Neural cell (in vitro differentiated cells): ENCODE results near the gene ST3GAL5. TPM values are rescaled to one million over a fixed set of nuclear protein-coding genes. Genes with fewer than 3 reads are reported as not detected.

ENCODE experiments used
- H2AFZ ChIP-seq: fragments of 200-600, 300-800 bp; sonication (generic), shearing (Covaris generic); 2 replicates; pipeline ENCODE4 v1.6.0; 2014; ENCODE audit warnings: low read depth, mild to moderate bottlenecking, antibody characterized with exemption, low read length, moderate library complexity
- H3F3A ChIP-seq: fragments of 200-600 bp; shearing (Covaris generic); 2 replicates; pipeline ENCODE4 v1.6.1; 2016; ENCODE audit warnings: mild to moderate bottlenecking, moderate library complexity, mixed read lengths, antibody characterized with exemption, low read length; ENCODE audit not compliant: insufficient read depth, poor library complexity, severe bottlenecking
- H3K27ac ChIP-seq: fragments of 200-600, 300-800 bp; sonication (generic), shearing (Covaris generic); 2 replicates; pipeline ENCODE4 v1.5.1; 2014; ENCODE audit warnings: mild to moderate bottlenecking, low read length, moderate library complexity
- H3K27me3 ChIP-seq: fragments of 300-800, 200-600 bp; sonication (generic), shearing (Covaris generic); 2 replicates; pipeline ENCODE4 v1.6.0; 2014; ENCODE audit warnings: mild to moderate bottlenecking, low read depth, low read length, moderate library complexity; ENCODE audit not compliant: insufficient read depth
- H3K36me3 ChIP-seq: fragments of 300-800, 200-600 bp; sonication (generic), shearing (Covaris generic); 2 replicates; pipeline ENCODE4 v1.5.1; 2014; ENCODE audit warnings: mild to moderate bottlenecking, antibody characterized with exemption, low read length, moderate library complexity; ENCODE audit not compliant: insufficient read depth
- H3K4me2 ChIP-seq: fragments of 300-800, 200-600 bp; sonication (generic), shearing (Covaris generic); 2 replicates; pipeline ENCODE4 v1.6.0; 2014; ENCODE audit warnings: mild to moderate bottlenecking, low read length
- H3K4me3 ChIP-seq: fragments of 300-800, 200-600 bp; sonication (generic), shearing (Covaris generic); 2 replicates; pipeline ENCODE4 v1.5.1; 2014; ENCODE audit warnings: mild to moderate bottlenecking, low read length, moderate library complexity
- H3K79me2 ChIP-seq: fragments of 200-600 bp; shearing (Covaris generic); replicated peaks from 2 replicates; pipeline ENCODE4 v1.6.0; 2014; ENCODE audit warnings: mild to moderate bottlenecking, low read length, moderate library complexity; ENCODE audit not compliant: insufficient read depth
- H3K9ac ChIP-seq: fragments of 300-800, 200-600 bp; sonication (generic), shearing (Covaris generic); 2 replicates; pipeline ENCODE4 v1.6.1; 2016; ENCODE audit warnings: mild to moderate bottlenecking, low read length, mixed read lengths
- H3K9me2 ChIP-seq: fragments of 200-600 bp; shearing (Covaris generic); 2 replicates; pipeline ENCODE4 v1.6.1; 2016; ENCODE audit warnings: mild to moderate bottlenecking, low read length, mixed read lengths; ENCODE audit not compliant: insufficient read depth
- H3K9me3 ChIP-seq: fragments of 200-600, 300-800 bp; sonication (generic), shearing (Covaris generic); 2 replicates; pipeline ENCODE4 v1.6.1; 2016; ENCODE audit warnings: mild to moderate bottlenecking, mixed run types, low read length, moderate library complexity, mixed read lengths
- H4K20me1 ChIP-seq: fragments of 200-600 bp; shearing (Covaris generic); 2 replicates; pipeline ENCODE4 v1.6.1; 2016; ENCODE audit warnings: mild to moderate bottlenecking, mixed run types; ENCODE audit not compliant: insufficient read depth
- EP300 ChIP-seq: fragments of 450-650 bp; conservative IDR thresholded peaks from 2 replicates; pipeline ENCODE4 v1.6.1; 2014; ENCODE audit warnings: antibody characterized with exemption, mild to moderate bottlenecking, moderate library complexity; ENCODE audit not compliant: poor library complexity, severe bottlenecking
- EZH2 ChIP-seq: fragments of 200-600, 300-800 bp; shearing (Covaris generic), sonication (generic); IDR thresholded peaks from 2 replicates; pipeline ENCODE4 v1.6.1; 2014; ENCODE audit warnings: antibody characterized with exemption, low read length, borderline replicate concordance, mild to moderate bottlenecking; ENCODE audit not compliant: insufficient read depth, poor library complexity, severe bottlenecking
- MXI1 ChIP-seq: fragments of 450-650 bp; conservative IDR thresholded peaks from 2 replicates; pipeline ENCODE4 v1.6.1; 2014; ENCODE audit warnings: antibody characterized with exemption, mild to moderate bottlenecking; ENCODE audit not compliant: poor library complexity, severe bottlenecking
- POLR2AphosphoS5 ChIP-seq: IDR thresholded peaks from 2 replicates; pipeline ENCODE4 v1.6.1; 2012
- RAD21 ChIP-seq: fragments of 450-650 bp; conservative IDR thresholded peaks from 2 replicates; pipeline ENCODE4 v1.6.1; 2014; ENCODE audit warnings: antibody characterized with exemption, mild to moderate bottlenecking, moderate library complexity
- SMC3 ChIP-seq: fragments of 450-650 bp; conservative IDR thresholded peaks from 2 replicates; pipeline ENCODE4 v1.6.1; 2014; ENCODE audit warnings: antibody characterized with exemption, mild to moderate bottlenecking, moderate library complexity; ENCODE audit not compliant: poor library complexity
- TAF1 ChIP-seq: IDR thresholded peaks from 2 replicates; pipeline ENCODE4 v1.6.1; 2012; ENCODE audit warnings: low read depth
- polyA plus RNA-seq: library from polyadenylated mRNA; depleted of rRNA; stranded (reverse); fragments of >200 nt; gene quantifications from 2 replicates; pipeline ENCODE4 v1.2.3, GENCODE V29; 2014
- TF ChIP-seq, protein P1 (sequence below): fragments of 450-650 bp; IDR thresholded peaks from 2 replicates; pipeline ENCODE4 v1.5.1; 2014; ENCODE audit warnings: antibody characterized with exemption, mild to moderate bottlenecking, moderate library complexity; ENCODE audit not compliant: poor library complexity, severe bottlenecking
- TF ChIP-seq, protein P2 (sequence below): IDR thresholded peaks from 2 replicates; pipeline ENCODE4 v1.6.1; 2012; ENCODE audit warnings: borderline replicate concordance

The ST3GAL5 gene
- polyA plus RNA-seq, 1 donor from 2014 or later = 55.6 TPM

DNA sequence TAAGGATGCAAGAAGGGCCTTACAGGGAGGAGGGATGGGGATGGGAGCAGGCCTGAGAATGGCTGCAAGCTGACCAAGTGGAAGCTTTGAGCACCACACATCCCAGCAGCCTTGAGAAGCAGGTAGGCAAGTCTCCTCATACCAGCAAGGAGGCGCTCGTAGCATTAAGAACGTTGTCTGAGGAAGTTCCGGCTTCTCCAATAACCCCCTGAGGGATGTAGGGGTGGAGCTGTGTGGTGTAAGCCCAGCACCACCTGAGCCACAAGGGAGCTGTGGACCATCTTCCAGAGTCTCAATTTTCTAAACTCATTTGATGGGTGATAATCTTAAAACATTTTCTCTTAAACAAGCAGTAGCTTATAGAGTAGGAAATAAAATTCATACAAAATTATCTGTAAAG lies 50.6 kb downstream of the ST3GAL5 start:
- Histone ChIP-seq H3K4me3 (no peak overlapping the region), H3K9me3 (no peaks in the 10 kb centered on the region), H3K27ac (no peak overlapping the region), H3K36me3 (peaks cover 3% of the 10 kb centered on the region), H3K4me2 (no peak overlapping the region), H4K20me1 (no peaks in the 10 kb centered on the region), H2AFZ (no peak overlapping the region), H3K9ac (no peak overlapping the region), H3K79me2 (no peaks in the 10 kb centered on the region), H3K27me3 (no peaks in the 10 kb centered on the region), H3K9me2 (no peaks in the 10 kb centered on the region), H3F3A (no peaks in the 10 kb centered on the region)
- TF ChIP-seq SMC3 (no peak), TAF1 (no peak), POLR2AphosphoS5 (no peak), EZH2 (no peak), RAD21 (no peak), EP300 (no peak), MXI1 (no peak)
- TF ChIP-seq, protein P1, sequence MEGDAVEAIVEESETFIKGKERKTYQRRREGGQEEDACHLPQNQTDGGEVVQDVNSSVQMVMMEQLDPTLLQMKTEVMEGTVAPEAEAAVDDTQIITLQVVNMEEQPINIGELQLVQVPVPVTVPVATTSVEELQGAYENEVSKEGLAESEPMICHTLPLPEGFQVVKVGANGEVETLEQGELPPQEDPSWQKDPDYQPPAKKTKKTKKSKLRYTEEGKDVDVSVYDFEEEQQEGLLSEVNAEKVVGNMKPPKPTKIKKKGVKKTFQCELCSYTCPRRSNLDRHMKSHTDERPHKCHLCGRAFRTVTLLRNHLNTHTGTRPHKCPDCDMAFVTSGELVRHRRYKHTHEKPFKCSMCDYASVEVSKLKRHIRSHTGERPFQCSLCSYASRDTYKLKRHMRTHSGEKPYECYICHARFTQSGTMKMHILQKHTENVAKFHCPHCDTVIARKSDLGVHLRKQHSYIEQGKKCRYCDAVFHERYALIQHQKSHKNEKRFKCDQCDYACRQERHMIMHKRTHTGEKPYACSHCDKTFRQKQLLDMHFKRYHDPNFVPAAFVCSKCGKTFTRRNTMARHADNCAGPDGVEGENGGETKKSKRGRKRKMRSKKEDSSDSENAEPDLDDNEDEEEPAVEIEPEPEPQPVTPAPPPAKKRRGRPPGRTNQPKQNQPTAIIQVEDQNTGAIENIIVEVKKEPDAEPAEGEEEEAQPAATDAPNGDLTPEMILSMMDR = no peak
- TF ChIP-seq, protein P2, sequence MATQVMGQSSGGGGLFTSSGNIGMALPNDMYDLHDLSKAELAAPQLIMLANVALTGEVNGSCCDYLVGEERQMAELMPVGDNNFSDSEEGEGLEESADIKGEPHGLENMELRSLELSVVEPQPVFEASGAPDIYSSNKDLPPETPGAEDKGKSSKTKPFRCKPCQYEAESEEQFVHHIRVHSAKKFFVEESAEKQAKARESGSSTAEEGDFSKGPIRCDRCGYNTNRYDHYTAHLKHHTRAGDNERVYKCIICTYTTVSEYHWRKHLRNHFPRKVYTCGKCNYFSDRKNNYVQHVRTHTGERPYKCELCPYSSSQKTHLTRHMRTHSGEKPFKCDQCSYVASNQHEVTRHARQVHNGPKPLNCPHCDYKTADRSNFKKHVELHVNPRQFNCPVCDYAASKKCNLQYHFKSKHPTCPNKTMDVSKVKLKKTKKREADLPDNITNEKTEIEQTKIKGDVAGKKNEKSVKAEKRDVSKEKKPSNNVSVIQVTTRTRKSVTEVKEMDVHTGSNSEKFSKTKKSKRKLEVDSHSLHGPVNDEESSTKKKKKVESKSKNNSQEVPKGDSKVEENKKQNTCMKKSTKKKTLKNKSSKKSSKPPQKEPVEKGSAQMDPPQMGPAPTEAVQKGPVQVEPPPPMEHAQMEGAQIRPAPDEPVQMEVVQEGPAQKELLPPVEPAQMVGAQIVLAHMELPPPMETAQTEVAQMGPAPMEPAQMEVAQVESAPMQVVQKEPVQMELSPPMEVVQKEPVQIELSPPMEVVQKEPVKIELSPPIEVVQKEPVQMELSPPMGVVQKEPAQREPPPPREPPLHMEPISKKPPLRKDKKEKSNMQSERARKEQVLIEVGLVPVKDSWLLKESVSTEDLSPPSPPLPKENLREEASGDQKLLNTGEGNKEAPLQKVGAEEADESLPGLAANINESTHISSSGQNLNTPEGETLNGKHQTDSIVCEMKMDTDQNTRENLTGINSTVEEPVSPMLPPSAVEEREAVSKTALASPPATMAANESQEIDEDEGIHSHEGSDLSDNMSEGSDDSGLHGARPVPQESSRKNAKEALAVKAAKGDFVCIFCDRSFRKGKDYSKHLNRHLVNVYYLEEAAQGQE = no peak

DNA sequence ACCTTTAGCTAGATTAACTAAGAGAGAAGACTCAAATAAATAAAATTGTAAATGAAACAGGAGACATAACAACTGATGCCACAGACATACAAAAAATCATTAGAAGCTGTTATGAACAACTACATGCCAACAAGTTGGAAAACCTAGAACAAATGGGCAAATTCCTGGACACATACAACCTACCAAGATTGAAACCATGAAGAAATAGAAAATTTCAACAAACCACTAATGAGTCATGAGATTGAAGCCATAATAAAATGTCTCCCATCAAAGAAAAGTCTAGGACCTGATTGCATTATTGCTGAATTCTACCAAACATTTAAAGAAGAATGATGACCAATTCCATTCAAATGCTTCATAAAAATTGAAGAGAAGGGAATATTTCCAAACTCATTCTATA lies 54.3 kb downstream of the ST3GAL5 start:
- H3K79me2 ChIP-seq = no peaks in the 10 kb centered on the region
- no peaks in the 10 kb centered on the region for H3K9me3 ChIP-seq
- no peak overlapping the region for H2AFZ ChIP-seq
- H3F3A ChIP-seq = no peaks in the 10 kb centered on the region
- TF ChIP-seq RAD21 (no peak), SMC3 (no peak), TAF1 (no peak), POLR2AphosphoS5 (no peak), EZH2 (no peak), EP300 (no peak), MXI1 (no peak)
- TF ChIP-seq, protein P1 = no peak
- TF ChIP-seq, protein P2 = no peak
- no peaks in the 10 kb centered on the region for H4K20me1 ChIP-seq
- H3K36me3 ChIP-seq = no peaks in the 10 kb centered on the region
- H3K9me2 ChIP-seq = no peaks in the 10 kb centered on the region
- H3K27me3 ChIP-seq = no peaks in the 10 kb centered on the region
- H3K27ac ChIP-seq = no peak overlapping the region
- no peak overlapping the region for H3K4me2 ChIP-seq
- H3K4me3 ChIP-seq = no peak overlapping the region
- H3K9ac ChIP-seq = no peak overlapping the region
